Skin epidermis (tissue), 12 donors: ENCODE results near the gene ANKRD45.
"Not testable (repeated sequence)": the region's sequence is repeated elsewhere in the genome, so short reads cannot be mapped to it uniquely, and the experiment has no call there.

Experiments
- H3K27ac ChIP-seq, 21 experiments: fragments of 200-600 bp; sonication (generic) in 11 of 21; one replicate each; pipeline ENCODE4 v1.5.0; 2020; ENCODE audit warnings: mild to moderate bottlenecking in 3 of 21, inconsistent platforms in 2 of 21, moderate library complexity in 2 of 21
- H3K4me3 ChIP-seq, 7 experiments: fragments of 200-600 bp; sonication (generic) in 2 of 7; one replicate each; pipeline ENCODE4 v1.5.0; 2020; ENCODE audit warnings: inconsistent platforms in 2 of 7, mild to moderate bottlenecking in 2 of 7, moderate library complexity in 1 of 7

The ANKRD45 gene

GRCh38 chr1:173581383-173582079 lies 88.1 kb downstream of the ANKRD45 start:
- Histone ChIP-seq H3K27ac (no peak overlapping the region), H3K4me3 (no peak overlapping the region)

GRCh38 chr1:173580658-173581057 lies 89.0 kb downstream of the ANKRD45 start:
- no peak overlapping the region for H3K27ac ChIP-seq
- H3K4me3 ChIP-seq = no peak overlapping the region

- Histone ChIP-seq H3K4me3 (no peak overlapping the region), H3K27ac (no peak overlapping the region)
Measured at GRCh38 chr1:173580071-173580470, 89.6 kb downstream of the ANKRD45 start.

- H3K4me3 ChIP-seq = no peak overlapping the region
- no peak overlapping the region for H3K27ac ChIP-seq
Measured at GRCh38 chr1:173573596-173573995, 96.1 kb downstream of the ANKRD45 start.

GRCh38 chr1:173572201-173572873 lies 97.3 kb downstream of the ANKRD45 start:
- no peak overlapping the region for H3K27ac ChIP-seq
- no peak overlapping the region for H3K4me3 ChIP-seq

GRCh38 chr1:173570370-173571007 lies 99.2 kb downstream of the ANKRD45 start:
- no peak overlapping the region for H3K27ac ChIP-seq
- H3K4me3 ChIP-seq = no peak overlapping the region

- Histone ChIP-seq H3K27ac (no peak overlapping the region), H3K4me3 (no peak overlapping the region)
Measured at GRCh38 chr1:173568483-173568882, 101.2 kb downstream of the ANKRD45 start.

GRCh38 chr1:173563846-173564245 lies 105.8 kb downstream of the ANKRD45 start:
- not testable (repeated sequence) for H3K4me3 ChIP-seq, H3K27ac ChIP-seq

- Histone ChIP-seq H3K27ac (no peak overlapping the region), H3K4me3 (no peak overlapping the region)
Measured at GRCh38 chr1:173562813-173563212, 106.8 kb downstream of the ANKRD45 start.

GRCh38 chr1:173561263-173561662 lies 108.4 kb downstream of the ANKRD45 start:
- H3K27ac ChIP-seq = no peak overlapping the region
- H3K4me3 ChIP-seq = no peak overlapping the region

GRCh38 chr1:173560285-173560880 lies 109.3 kb downstream of the ANKRD45 start:
- Histone ChIP-seq H3K4me3 (no peak overlapping the region), H3K27ac (no peak overlapping the region)
